CD4-positive, alpha-beta T cell treated with Interleukin-1 beta for 1 hour (primary cell): ENCODE measurements around the gene FBXW8.

Experiments used
- DNase-seq, 2 donors: peaks; one replicate each; pipeline ENCODE4 v3.0.0-alpha.2; 2020 to 2022

FBXW8 gene

GRCh38 chr12:117002051-117002817, 91.5 kb downstream of the FBXW8 start:
- DNase-seq, result no peak

DNA sequence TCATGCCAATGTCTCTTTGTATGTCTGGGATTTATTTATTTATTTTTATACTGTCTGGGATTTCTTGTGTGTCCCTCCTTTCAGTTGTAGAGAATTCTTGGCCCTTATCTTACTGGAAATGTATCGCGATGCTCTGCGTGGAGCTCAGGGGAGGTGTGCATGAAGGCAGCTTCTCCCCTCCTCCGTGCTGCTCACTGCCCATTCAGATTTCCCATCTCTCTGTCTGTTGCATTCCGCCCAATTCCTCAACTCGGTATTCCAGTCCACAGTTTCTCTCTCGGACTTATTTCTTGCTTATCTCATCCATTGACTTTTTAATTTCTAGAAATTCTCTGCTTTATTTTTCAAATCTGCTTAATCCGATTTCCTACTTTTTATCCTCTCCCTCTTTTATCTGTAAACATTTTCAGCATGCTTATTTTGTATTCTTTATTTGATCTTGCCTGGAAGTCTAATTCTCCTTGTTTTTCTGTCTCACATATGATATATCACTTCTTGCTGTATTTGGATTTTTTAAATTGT, 93.2 kb downstream of the FBXW8 start:
- DNase-seq, result no peak

GRCh38 chr12:117005417-117006046, 94.8 kb downstream of the FBXW8 start:
- no peak for DNase-seq

GRCh38 chr12:117006333-117006732, 95.6 kb downstream of the FBXW8 start:
- no peak for DNase-seq

GRCh38 chr12:117007577-117007976, 96.8 kb downstream of the FBXW8 start:
- DNase-seq, result no peak

DNA sequence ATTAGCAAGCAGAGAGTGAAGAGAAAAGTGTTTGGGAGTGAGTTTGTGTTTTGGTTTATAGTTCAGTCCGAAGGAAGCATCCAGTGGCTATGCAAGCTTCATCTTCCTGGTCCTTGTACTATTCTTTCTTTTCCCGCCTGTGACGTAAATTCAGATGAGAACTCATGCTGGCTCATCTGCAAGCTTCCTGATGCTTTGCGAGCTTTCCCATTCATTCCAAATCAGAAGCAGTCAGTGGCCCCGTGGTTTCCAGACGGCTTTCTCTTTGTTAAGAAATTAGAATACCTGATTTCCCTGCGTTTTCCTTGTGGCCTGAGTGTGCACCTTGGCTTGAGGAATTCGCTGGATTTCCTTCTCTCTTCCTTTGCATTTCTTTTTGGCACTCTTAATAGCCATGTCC, 99.0 kb downstream of the FBXW8 start:
- no peak for DNase-seq

- no peak for DNase-seq
Measured at GRCh38 chr12:117010693-117011451, 100.1 kb downstream of the FBXW8 start.

DNA sequence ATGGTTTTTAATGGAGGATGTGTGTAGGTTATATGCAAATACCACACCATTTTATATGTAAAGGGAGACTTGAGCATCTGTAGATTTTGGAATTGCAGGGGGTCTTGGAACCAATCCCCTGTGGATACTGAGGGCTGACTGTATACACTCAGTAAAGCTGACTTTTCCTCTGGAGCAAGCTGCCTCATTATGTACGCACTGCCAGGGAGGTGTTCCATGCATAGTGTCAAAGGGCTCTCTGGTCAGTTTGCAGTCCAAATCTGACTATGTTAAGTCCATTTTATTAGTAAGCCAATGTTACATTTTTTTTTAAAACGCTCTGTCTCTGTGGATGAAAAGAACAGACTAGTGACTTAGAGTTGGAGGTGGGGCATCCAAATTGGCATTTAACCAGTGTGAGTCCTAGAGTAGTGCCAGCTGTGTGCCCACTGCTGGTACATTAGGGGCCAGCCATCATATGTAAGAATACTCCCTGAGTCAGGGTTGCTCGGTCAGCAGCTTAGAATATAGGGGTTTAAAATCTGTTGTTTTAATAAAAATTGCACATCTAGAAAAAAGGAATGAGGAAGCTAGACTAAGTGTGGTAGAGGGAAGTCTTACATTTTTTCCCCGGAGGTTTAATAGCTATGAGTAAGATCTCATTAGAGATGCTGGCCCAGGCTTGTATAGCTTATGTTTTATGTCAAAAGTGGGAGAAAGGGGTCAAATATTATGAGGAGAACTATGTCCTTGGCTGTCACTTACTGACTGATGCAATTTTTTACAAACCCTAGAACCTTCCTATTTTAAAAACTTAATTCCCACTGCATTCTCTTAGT, 101.4 kb downstream of the FBXW8 start:
- DNase-seq, result no peak

GRCh38 chr12:117013726-117014125, 103.0 kb downstream of the FBXW8 start:
- DNase-seq, result no peak

GRCh38 chr12:117014342-117014887, 103.7 kb downstream of the FBXW8 start:
- no peak for DNase-seq

DNA sequence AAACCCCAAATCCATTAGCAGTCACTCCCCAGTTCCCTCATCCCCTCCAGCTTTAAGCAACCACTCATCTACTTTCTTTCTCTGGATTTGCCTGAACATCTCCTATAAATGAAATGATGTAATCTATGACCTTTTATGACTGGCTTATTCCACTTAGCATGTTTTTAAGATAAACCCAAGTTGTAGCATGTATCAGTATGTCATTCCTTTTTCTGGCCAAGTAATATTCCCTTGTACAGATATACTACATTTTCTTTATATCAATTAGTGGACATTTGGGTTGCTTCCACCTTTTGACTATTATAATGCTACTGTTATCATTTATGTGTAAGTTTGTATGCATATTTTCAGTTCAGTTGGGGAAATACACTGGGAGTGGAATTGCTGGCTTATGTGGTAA, 105.1 kb downstream of the FBXW8 start:
- no peak for DNase-seq

GRCh38 chr12:117017807-117018206, 107.1 kb downstream of the FBXW8 start:
- no peak for DNase-seq

- DNase-seq, result no peak
Measured at GRCh38 chr12:117018276-117018675, 107.5 kb downstream of the FBXW8 start.

DNA sequence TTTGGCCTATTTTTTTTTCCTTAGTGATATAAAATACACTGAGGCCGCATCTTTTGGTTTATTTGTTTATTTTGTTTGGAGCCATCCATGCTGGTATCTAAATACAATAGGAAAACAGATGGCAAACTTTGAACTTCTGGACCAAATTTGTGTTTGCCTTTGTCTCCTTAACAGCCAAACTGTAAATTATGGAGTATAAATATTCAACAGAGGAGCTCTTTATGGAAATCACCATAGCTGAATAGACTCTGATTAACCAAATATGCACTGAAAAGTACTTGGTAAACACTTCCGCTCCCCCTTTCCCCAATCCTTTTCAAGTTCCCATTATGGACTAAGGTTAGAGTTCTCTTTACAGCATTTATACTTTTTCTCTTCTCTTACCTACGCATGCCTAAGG, 107.9 kb downstream of the FBXW8 start:
- DNase-seq, result no peak

DNA sequence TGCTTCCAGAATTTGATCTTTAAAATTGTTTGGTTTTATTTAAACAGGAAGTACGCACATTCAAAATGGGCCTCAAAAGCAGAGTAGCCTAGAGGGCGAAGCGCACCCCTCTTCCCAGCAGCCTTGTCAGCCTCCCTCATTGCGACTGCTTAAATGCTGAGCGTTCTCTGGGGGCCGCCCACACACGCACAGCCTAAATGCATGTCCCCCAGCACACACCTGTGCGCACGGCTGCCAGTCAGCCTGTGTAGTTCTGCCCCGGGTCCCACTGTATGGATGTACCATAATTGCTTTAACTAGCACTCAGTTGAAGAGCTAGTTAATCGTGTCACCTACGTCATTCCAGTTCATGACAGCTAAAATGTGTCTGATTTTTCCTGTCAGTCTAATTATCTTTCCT, 109.1 kb downstream of the FBXW8 start:
- no peak for DNase-seq

DNA sequence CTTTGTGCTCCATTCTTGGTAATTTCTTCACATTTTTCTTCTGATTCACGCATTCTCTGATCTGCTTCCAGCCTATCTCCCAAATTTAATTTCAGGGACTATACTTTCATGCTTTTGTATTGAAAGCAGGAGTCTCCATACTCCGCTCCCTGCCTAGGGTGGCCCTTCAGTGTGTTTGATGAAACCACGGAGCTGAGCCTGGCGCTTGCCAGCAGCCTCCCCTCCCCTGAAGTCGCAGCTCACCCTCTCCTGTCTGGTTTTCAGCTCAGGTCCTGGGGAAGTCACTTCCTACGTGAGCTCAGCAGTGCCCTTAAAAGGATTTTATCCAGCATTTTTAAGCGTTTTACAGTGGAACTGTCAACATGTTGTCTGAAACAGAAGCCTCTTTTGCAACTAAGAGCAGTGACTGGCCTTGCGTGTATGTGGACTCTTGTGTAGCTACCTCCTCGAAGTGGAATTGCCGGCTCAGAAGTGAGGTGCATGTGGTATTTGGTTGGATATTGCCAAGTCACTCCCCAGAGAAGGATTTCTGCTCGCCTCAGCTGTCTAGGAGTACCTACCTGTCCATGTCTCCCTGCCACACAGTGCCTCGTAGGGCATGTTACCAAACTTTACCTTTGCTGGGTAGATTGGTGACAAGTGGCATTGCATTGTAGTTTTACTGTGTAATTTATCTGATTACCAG, 109.9 kb downstream of the FBXW8 start:
- no peak for DNase-seq

- DNase-seq, result no peak
Measured at GRCh38 chr12:117022465-117022864, 111.7 kb downstream of the FBXW8 start.

DNA sequence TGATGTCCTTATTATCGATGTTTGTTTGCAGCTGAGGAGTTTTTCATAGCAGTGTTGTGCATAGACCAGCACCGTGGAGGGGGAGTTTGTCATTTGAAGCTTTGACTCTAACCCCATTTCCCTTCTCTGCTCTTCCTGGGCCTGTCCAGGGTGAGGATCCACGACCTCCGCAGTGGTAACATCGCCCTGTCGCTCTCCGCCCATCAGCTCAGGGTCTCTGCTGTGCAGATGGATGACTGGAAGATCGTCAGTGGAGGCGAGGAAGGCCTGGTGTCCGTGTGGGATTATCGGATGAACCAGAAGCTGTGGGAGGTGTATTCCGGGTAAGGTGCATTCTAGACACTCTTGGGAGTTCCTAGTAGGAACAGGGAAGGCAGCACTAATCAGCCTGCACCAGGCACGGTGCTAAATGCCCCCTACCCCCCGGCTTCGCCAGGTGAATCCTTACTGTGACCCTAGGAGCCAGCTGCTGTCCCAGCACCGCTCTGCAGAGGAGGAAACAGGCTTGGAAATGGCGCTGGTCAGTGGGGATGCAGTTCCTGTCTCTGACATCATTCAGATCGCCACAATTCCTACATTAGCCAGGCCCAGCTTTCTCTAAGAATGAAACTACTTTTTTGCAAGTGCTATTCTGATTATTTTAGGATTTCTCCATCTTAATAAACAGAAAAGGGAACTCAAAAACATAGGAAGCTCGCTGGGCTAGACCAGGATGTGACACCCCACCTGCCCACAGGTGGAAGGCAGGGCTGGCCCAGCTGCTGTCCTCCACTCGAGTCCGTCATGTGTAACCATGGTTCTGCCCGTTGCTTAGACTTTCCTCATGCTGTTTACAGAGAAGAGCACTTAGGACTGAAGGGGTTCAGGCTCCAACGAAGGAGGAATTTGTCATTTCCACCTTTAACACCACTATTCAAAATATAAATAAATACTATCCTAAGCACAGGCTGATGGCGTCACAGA, 113.5 kb downstream of the FBXW8 start:
- no peak for DNase-seq

DNA sequence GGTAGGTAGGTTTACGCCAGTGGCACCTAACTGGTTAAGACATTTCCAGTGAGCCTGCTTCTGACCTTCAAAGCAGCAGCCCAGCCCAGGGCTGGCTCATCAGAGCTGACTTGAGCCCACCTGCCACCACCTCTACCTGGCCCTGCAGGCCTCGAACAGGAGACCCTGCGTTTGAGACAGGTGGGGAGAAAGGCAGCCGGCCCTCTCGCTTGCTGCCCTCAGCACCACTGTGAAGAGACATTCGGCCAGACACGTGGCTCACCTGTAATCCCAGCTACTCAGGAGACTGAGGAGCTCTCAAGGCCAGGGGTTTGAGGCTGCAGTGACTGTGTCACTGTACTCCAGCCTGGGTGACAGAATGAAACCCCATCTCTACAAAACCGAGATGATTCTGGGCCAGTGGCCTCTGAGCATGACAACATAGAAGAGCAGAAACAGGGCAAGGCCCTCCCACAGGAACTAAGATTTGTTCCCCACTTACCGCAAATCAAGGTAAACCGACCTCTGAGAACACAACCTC, 114.3 kb downstream of the FBXW8 start:
- DNase-seq, result no peak

DNA sequence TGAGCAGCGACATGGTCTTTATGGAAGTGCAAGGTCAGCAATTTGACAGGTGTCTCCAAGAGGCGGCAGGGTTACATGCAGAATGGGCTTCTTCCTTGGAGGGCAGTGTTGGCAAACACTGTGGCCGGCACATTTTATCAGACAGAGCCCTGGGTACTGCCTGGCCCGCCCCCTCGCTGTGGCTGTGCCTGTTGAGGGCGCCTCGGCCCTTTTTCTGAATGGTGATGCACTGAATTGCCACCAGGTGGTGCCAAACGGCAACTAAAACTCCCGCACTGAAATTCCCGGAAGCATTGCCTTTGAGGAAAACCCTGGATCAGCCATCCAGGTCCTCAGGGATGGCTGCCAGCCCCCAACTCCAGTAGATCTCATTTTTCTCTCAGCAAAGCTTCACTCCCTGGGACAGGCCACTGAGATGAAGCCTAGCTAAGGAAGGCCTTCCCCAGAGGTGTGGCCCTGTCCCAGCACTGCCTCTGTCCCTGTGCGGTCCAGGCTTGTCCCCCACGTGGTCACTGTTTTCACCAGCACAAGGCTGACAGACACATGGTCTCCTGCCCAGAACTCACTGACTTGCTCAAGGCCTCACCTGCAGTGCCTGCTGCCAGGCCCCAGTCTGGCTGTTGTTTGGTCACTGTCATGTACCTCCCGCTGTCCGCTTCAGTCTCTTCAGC, 114.9 kb downstream of the FBXW8 start:
- peak; percentile 38 to 45 for DNase-seq
